Measurements from ENCODE around the gene CD34.
A peak's percentile ranks its signal among the peaks of the same experiment; 100 is the strongest.
"Not testable (repeated sequence)": the region's sequence is repeated elsewhere in the genome, so short reads cannot be mapped to it uniquely, and the experiment has no call there.

CD34 gene

GRCh38 chr1:207910591-207911354 lies at the start of gene CD34:
Gene CD34 (minus strand): TSS chr1:207911125. CDS start chr1:207911080, 45 bp downstream.
- peak; percentile 83 for DNase-seq

GRCh38 chr1:207960346-207960745 lies 49.4 kb upstream of the CD34 start:
- no peak for DNase-seq

GRCh38 chr1:207959910-207960309 lies 49.0 kb upstream of the CD34 start:
- DNase-seq: no peak

- DNase-seq: peak; percentile 68
Observed at GRCh38 chr1:207959141-207959825, 48.4 kb upstream of the CD34 start.

GRCh38 chr1:207958376-207959139 lies 47.6 kb upstream of the CD34 start:
- DNase-seq: no peak

- no peak for DNase-seq
Observed at GRCh38 chr1:207956986-207957385, 46.1 kb upstream of the CD34 start.

GRCh38 chr1:207954104-207954503 lies 43.2 kb upstream of the CD34 start:
- no peak for DNase-seq

GRCh38 chr1:207952617-207953542 lies 42.0 kb upstream of the CD34 start:
- DNase-seq: no peak

GRCh38 chr1:207951652-207952051 lies 40.7 kb upstream of the CD34 start:
- DNase-seq: no peak

GRCh38 chr1:207950750-207951149 lies 39.8 kb upstream of the CD34 start:
- no peak for DNase-seq

GRCh38 chr1:207949571-207950195 lies 38.8 kb upstream of the CD34 start:
- DNase-seq: no peak

- no peak for DNase-seq
Observed at GRCh38 chr1:207948536-207949250, 37.8 kb upstream of the CD34 start.

GRCh38 chr1:207946756-207947155 lies 35.8 kb upstream of the CD34 start:
- DNase-seq: no peak

GRCh38 chr1:207944571-207944970 lies 33.6 kb upstream of the CD34 start:
- DNase-seq: no peak

GRCh38 chr1:207942337-207942741 lies 31.4 kb upstream of the CD34 start:
- not testable (repeated sequence) for DNase-seq

GRCh38 chr1:207941665-207942064 lies 30.7 kb upstream of the CD34 start:
- no peak for DNase-seq

- DNase-seq: no peak
Observed at GRCh38 chr1:207938016-207938415, 27.1 kb upstream of the CD34 start.

GRCh38 chr1:207937204-207937603 lies 26.3 kb upstream of the CD34 start:
- DNase-seq: no peak

GRCh38 chr1:207935166-207935583 lies 24.2 kb upstream of the CD34 start:
- DNase-seq: no peak

- DNase-seq: no peak
Observed at GRCh38 chr1:207933205-207933800, 22.4 kb upstream of the CD34 start.

GRCh38 chr1:207926984-207927383 lies 16.1 kb upstream of the CD34 start:
- no peak for DNase-seq

Data from eye (tissue), 1 donor.